HAP-1 (cell line): ENCODE measurements around the gene PEX10.

Experiments used
- DNase-seq, 2 experiments: peaks; one replicate each; pipeline ENCODE4 v3.0.0-alpha.2; 2016 to 2020; ENCODE audit warnings: low spot score in 2 of 2
- H3K27me3 ChIP-seq: fragments of 250-450 bp; sonication (Bioruptor Pico); 2 replicates; pipeline ENCODE4 v1.5.1; 2020; ENCODE audit warnings: low read depth, mild to moderate bottlenecking, moderate library complexity
- H3K36me3 ChIP-seq: fragments of 250-450 bp; sonication (Bioruptor Pico); replicated peaks from 2 replicates; pipeline ENCODE4 v1.5.1; 2020; ENCODE audit warnings: mild to moderate bottlenecking
- H3K4me1 ChIP-seq: fragments of 250-450 bp; sonication (Bioruptor Pico); 2 replicates; pipeline ENCODE4 v1.5.1; 2020; ENCODE audit warnings: mild to moderate bottlenecking
- H3K4me3 ChIP-seq: fragments of 250-450 bp; sonication (Bioruptor Pico); 2 replicates; pipeline ENCODE4 v1.5.1; 2020; ENCODE audit warnings: mild to moderate bottlenecking, moderate library complexity
- H3K9me3 ChIP-seq: fragments of 250-450 bp; sonication (Bioruptor Pico); 2 replicates; pipeline ENCODE4 v1.5.1; 2020; ENCODE audit warnings: mild to moderate bottlenecking, moderate library complexity
- in situ Hi-C: fragments of 300-500 bp; cut with MboI; formaldehyde crosslinking; loops from 3 replicates; pipeline ENCODE4 v1.14.3; 2020; ENCODE audit warnings: low sequenced_read_pairs, inconsistent platforms, mixed read lengths

The PEX10 gene

GRCh38 chr1:2427976-2428375, 15.6 kb upstream of the PEX10 start:
- Histone ChIP-seq H3K36me3 (no peaks in the 10 kb centered on the region), H3K4me3 (no peak overlapping the region), H3K9me3 (peaks cover 9% of the 10 kb centered on the region; the same call in 1 of the 2 replicates), H3K27me3 (peaks cover 30% of the 10 kb centered on the region), H3K4me1 (no peaks in the 10 kb centered on the region)
- in situ Hi-C loops: loop anchor here (25.0 kb wide), 1 partner anchor 484 kb away; no protein-coding TSS in a partner anchor
- no peak for DNase-seq

- H3K4me3 ChIP-seq: no peak overlapping the region
- peaks cover 21% of the 10 kb centered on the region for H3K27me3 ChIP-seq
- H3K9me3 ChIP-seq: peaks cover 9% of the 10 kb centered on the region; the same call in 1 of the 2 replicates
- H3K4me1 ChIP-seq: no peaks in the 10 kb centered on the region
- in situ Hi-C loops: loop anchor here (25.0 kb wide), 1 partner anchor 485 kb away; no protein-coding TSS in a partner anchor
- DNase-seq: no peak
- H3K36me3 ChIP-seq: no peaks in the 10 kb centered on the region
Measured at GRCh38 chr1:2427051-2427450, 14.7 kb upstream of the PEX10 start.

- Histone ChIP-seq H3K9me3 (peaks cover 9% of the 10 kb centered on the region; the same call in 1 of the 2 replicates), H3K36me3 (no peaks in the 10 kb centered on the region), H3K27me3 (peaks cover 16% of the 10 kb centered on the region), H3K4me1 (no peaks in the 10 kb centered on the region), H3K4me3 (no peak overlapping the region)
- in situ Hi-C loops: loop anchor here (25.0 kb wide), 1 partner anchor 486 kb away; no protein-coding TSS in a partner anchor
- no peak for DNase-seq
Measured at GRCh38 chr1:2426540-2426939, 14.2 kb upstream of the PEX10 start.

- peaks cover 9% of the 10 kb centered on the region; the same call in 1 of the 2 replicates for H3K9me3 ChIP-seq
- H3K4me1 ChIP-seq: no peaks in the 10 kb centered on the region
- H3K36me3 ChIP-seq: no peaks in the 10 kb centered on the region
- H3K4me3 ChIP-seq: no peak overlapping the region
- no peak for DNase-seq
- peaks cover 14% of the 10 kb centered on the region for H3K27me3 ChIP-seq
- in situ Hi-C loops: loop anchor here (25.0 kb wide), 1 partner anchor 486 kb away; no protein-coding TSS in a partner anchor
Measured at GRCh38 chr1:2425892-2426291, 13.5 kb upstream of the PEX10 start.

GRCh38 chr1:2422523-2422922, 10.2 kb upstream of the PEX10 start:
- Histone ChIP-seq H3K4me1 (no peaks in the 10 kb centered on the region), H3K36me3 (no peaks in the 10 kb centered on the region), H3K9me3 (0 out of 2 replicates have a peak, but pooled peaks cover 4% of the 10 kb centered on the region), H3K27me3 (peaks cover 35% of the 10 kb centered on the region), H3K4me3 (no peak overlapping the region)
- in situ Hi-C loops: no loop called here
- no peak for DNase-seq

GRCh38 chr1:2419416-2419815, 7.1 kb upstream of the PEX10 start:
- Histone ChIP-seq H3K4me1 (peaks cover 3% of the 10 kb centered on the region), H3K27me3 (peaks cover 25% of the 10 kb centered on the region), H3K9me3 (0 out of 2 replicates have a peak, but pooled peaks cover 4% of the 10 kb centered on the region), H3K36me3 (no peaks in the 10 kb centered on the region), H3K4me3 (no peak overlapping the region)
- in situ Hi-C loops: loop anchor here (10.0 kb wide), 1 partner anchor 165 kb away; the partner anchor contains the start of gene PRXL2B
- no peak for DNase-seq

- DNase-seq: no peak
- Histone ChIP-seq H3K9me3 (0 out of 2 replicates have a peak, but pooled peaks cover 4% of the 10 kb centered on the region), H3K27me3 (peaks cover 25% of the 10 kb centered on the region), H3K4me3 (no peak overlapping the region), H3K4me1 (peaks cover 8% of the 10 kb centered on the region), H3K36me3 (no peaks in the 10 kb centered on the region)
- in situ Hi-C loops: loop anchor here (10.0 kb wide), 1 partner anchor 166 kb away; the partner anchor contains the start of gene PRXL2B
Measured at GRCh38 chr1:2418791-2419320, 6.5 kb upstream of the PEX10 start.

- Histone ChIP-seq H3K36me3 (no peaks in the 10 kb centered on the region; the same call in 1 of the 2 replicates), H3K27me3 (peaks cover 22% of the 10 kb centered on the region), H3K4me1 (peaks cover 13% of the 10 kb centered on the region), H3K4me3 (no peak overlapping the region), H3K9me3 (no peaks in the 10 kb centered on the region)
- DNase-seq: no peak
- in situ Hi-C loops: loop anchor here (10.0 kb wide), 1 partner anchor 167 kb away; the partner anchor contains the start of gene PRXL2B
Measured at GRCh38 chr1:2417833-2418225, 5.5 kb upstream of the PEX10 start.

GRCh38 chr1:2417083-2417832, 4.9 kb upstream of the PEX10 start:
- H3K9me3 ChIP-seq: no peaks in the 10 kb centered on the region
- peaks cover under 1% of the 10 kb centered on the region for H3K36me3 ChIP-seq
- H3K4me1 ChIP-seq: peaks cover 13% of the 10 kb centered on the region
- peaks cover 22% of the 10 kb centered on the region for H3K27me3 ChIP-seq
- H3K4me3 ChIP-seq: no peak overlapping the region
- DNase-seq: no peak
- in situ Hi-C loops: loop anchor here (10.0 kb wide), 1 partner anchor 168 kb away; the partner anchor contains the start of gene PRXL2B

- H3K36me3 ChIP-seq: peaks cover 3% of the 10 kb centered on the region
- no peaks in the 10 kb centered on the region for H3K9me3 ChIP-seq
- H3K27me3 ChIP-seq: peaks cover 22% of the 10 kb centered on the region
- H3K4me1 ChIP-seq: peaks cover 13% of the 10 kb centered on the region
- no peak for DNase-seq
- in situ Hi-C loops: loop anchor here (10.0 kb wide), 1 partner anchor 168 kb away; the partner anchor contains the start of gene PRXL2B
- H3K4me3 ChIP-seq: no peak overlapping the region
Measured at GRCh38 chr1:2416403-2416802, 4.0 kb upstream of the PEX10 start.

GRCh38 chr1:2415801-2416208, 3.4 kb upstream of the PEX10 start:
- H3K4me1 ChIP-seq: peaks cover 13% of the 10 kb centered on the region
- H3K9me3 ChIP-seq: no peaks in the 10 kb centered on the region
- in situ Hi-C loops: loop anchor here (10.0 kb wide), 1 partner anchor 169 kb away; the partner anchor contains the start of gene PRXL2B
- H3K4me3 ChIP-seq: no peak overlapping the region
- DNase-seq: no peak
- H3K36me3 ChIP-seq: peaks cover 3% of the 10 kb centered on the region
- peaks cover 22% of the 10 kb centered on the region for H3K27me3 ChIP-seq

GRCh38 chr1:2415337-2415736, 3.0 kb upstream of the PEX10 start:
- no peaks in the 10 kb centered on the region for H3K9me3 ChIP-seq
- H3K4me3 ChIP-seq: no peak overlapping the region
- DNase-seq: no peak
- in situ Hi-C loops: loop anchor here (10.0 kb wide), 1 partner anchor 169 kb away; the partner anchor contains the start of gene PRXL2B
- peaks cover 22% of the 10 kb centered on the region for H3K27me3 ChIP-seq
- H3K36me3 ChIP-seq: peaks cover 5% of the 10 kb centered on the region
- H3K4me1 ChIP-seq: peaks cover 13% of the 10 kb centered on the region

- Histone ChIP-seq H3K36me3 (peaks cover 14% of the 10 kb centered on the region), H3K27me3 (peaks cover 21% of the 10 kb centered on the region), H3K4me3 (peak overlapping the region; percentile 78), H3K4me1 (peaks cover 13% of the 10 kb centered on the region), H3K9me3 (no peaks in the 10 kb centered on the region)
- in situ Hi-C loops: loop anchor here (5.0 to 10.0 kb wide), 2 partner anchors 133 to 170 kb away; partner anchors contain the start of gene PRXL2B
- peak; percentile 58 to 87 for DNase-seq
Measured at GRCh38 chr1:2414297-2414958, 2.1 kb upstream of the PEX10 start.
